ENCODE measurements around the gene PIP5K1B. TPM values are rescaled to one million over a fixed set of nuclear protein-coding genes. Genes with fewer than 3 reads are reported as not detected.

Gene PIP5K1B
- total and polyA plus RNA-seq, 2 experiments from 2014 or later, result 1.3 to 2.8 TPM

DNA sequence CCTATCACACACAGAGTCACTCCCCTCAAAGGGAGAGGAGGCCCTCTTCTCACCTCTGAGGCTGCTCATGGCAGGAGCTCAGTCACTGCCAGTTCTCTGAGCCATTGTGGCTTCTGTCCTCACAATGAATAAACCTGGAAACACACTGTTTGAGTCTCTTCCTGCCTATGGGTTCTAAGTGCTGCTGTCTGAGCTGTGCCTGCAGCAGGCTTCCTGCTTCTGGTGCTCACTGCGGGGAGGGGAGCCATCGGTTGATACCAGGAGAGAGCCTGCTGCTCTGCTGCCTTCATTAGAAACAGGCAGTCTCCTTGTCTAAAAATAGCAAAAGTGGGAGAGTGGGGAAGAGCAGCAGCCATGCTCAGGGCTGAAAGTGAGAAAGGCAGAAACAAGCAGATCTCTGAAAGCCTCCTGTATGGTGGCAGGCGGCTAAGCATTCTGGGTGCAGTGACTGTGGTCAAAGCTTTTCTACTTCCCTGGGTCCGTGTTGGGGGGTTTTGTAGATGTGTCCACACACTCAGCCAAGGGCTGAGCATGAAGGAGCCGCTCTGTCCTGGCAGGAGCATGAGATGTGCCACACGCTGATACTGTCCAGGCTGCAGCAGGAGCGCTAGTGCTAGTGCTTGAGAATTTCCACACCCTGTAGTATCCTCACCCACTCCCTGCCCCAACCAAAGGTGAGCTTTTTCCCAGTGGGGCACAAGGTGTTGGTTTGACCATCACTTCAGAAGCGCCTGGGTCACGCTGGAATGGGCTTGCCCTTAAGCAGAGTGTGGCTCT is 274.7 kb downstream of the PIP5K1B start:
- TF ChIP-seq ZNF114 (CRISPR knock-in tag; IDR thresholded peaks at IDR 0.05) (no peak), EZH2 (IDR thresholded peaks at IDR 0.05; ENCODE audit: low read depth, unreplicated experiment) (no peak), JUNB (IDR thresholded peaks at IDR 0.05; ENCODE audit: unreplicated experiment) (no peak), EZH2phosphoT487 (IDR thresholded peaks at IDR 0.05; ENCODE audit: unreplicated experiment) (no peak), STAT1 (IDR thresholded peaks at IDR 0.05; ENCODE audit: unreplicated experiment) (no peak), ZNF331 (CRISPR knock-in tag; IDR thresholded peaks at IDR 0.05; ENCODE audit: low read depth) (no peak)
- TF ChIP-seq, protein P1, sequence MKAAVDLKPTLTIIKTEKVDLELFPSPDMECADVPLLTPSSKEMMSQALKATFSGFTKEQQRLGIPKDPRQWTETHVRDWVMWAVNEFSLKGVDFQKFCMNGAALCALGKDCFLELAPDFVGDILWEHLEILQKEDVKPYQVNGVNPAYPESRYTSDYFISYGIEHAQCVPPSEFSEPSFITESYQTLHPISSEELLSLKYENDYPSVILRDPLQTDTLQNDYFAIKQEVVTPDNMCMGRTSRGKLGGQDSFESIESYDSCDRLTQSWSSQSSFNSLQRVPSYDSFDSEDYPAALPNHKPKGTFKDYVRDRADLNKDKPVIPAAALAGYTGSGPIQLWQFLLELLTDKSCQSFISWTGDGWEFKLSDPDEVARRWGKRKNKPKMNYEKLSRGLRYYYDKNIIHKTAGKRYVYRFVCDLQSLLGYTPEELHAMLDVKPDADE (IDR thresholded peaks at IDR 0.05), result no peak
- TF ChIP-seq, protein P2, sequence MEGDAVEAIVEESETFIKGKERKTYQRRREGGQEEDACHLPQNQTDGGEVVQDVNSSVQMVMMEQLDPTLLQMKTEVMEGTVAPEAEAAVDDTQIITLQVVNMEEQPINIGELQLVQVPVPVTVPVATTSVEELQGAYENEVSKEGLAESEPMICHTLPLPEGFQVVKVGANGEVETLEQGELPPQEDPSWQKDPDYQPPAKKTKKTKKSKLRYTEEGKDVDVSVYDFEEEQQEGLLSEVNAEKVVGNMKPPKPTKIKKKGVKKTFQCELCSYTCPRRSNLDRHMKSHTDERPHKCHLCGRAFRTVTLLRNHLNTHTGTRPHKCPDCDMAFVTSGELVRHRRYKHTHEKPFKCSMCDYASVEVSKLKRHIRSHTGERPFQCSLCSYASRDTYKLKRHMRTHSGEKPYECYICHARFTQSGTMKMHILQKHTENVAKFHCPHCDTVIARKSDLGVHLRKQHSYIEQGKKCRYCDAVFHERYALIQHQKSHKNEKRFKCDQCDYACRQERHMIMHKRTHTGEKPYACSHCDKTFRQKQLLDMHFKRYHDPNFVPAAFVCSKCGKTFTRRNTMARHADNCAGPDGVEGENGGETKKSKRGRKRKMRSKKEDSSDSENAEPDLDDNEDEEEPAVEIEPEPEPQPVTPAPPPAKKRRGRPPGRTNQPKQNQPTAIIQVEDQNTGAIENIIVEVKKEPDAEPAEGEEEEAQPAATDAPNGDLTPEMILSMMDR (conservative IDR thresholded peaks at IDR 0.05; ENCODE audit: low read depth in 2 of 2), result no peak
- TF ChIP-seq, protein P3, sequence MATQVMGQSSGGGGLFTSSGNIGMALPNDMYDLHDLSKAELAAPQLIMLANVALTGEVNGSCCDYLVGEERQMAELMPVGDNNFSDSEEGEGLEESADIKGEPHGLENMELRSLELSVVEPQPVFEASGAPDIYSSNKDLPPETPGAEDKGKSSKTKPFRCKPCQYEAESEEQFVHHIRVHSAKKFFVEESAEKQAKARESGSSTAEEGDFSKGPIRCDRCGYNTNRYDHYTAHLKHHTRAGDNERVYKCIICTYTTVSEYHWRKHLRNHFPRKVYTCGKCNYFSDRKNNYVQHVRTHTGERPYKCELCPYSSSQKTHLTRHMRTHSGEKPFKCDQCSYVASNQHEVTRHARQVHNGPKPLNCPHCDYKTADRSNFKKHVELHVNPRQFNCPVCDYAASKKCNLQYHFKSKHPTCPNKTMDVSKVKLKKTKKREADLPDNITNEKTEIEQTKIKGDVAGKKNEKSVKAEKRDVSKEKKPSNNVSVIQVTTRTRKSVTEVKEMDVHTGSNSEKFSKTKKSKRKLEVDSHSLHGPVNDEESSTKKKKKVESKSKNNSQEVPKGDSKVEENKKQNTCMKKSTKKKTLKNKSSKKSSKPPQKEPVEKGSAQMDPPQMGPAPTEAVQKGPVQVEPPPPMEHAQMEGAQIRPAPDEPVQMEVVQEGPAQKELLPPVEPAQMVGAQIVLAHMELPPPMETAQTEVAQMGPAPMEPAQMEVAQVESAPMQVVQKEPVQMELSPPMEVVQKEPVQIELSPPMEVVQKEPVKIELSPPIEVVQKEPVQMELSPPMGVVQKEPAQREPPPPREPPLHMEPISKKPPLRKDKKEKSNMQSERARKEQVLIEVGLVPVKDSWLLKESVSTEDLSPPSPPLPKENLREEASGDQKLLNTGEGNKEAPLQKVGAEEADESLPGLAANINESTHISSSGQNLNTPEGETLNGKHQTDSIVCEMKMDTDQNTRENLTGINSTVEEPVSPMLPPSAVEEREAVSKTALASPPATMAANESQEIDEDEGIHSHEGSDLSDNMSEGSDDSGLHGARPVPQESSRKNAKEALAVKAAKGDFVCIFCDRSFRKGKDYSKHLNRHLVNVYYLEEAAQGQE (IDR thresholded peaks at IDR 0.05; ENCODE audit: unreplicated experiment), result no peak
- no peak overlapping the region for H3K4me3 Mint-ChIP-seq
- peaks cover 13% of the 10 kb centered on the region for H3K9me3 Mint-ChIP-seq
- Histone ChIP-seq H3K27ac (ENCODE audit: low read depth) (no peak overlapping the region), H3K4me1 (ENCODE audit: insufficient read depth) (peaks cover 21% of the 10 kb centered on the region), H3K79me2 (replicated peaks; ENCODE audit: insufficient read depth) (no peaks in the 10 kb centered on the region), H3F3A (replicated peaks; ENCODE audit: low read depth) (no peaks in the 10 kb centered on the region; the same call in 1 of the 2 replicates), H2AFZ (peak overlapping the region; percentile 81), H3K4me3 (no peak overlapping the region), H3K27me3 (ENCODE audit: insufficient read depth) (no peaks in the 10 kb centered on the region), H3K36me3 (ENCODE audit: insufficient read depth) (no peaks in the 10 kb centered on the region), H3K4me2 (no peak overlapping the region), H4K20me1 (replicated peaks; ENCODE audit: insufficient read depth) (no peaks in the 10 kb centered on the region), H3K9me2 (ENCODE audit: insufficient read depth) (0 out of 2 replicates have a peak, but pooled peaks cover 3% of the 10 kb centered on the region)
- DNase-seq (ENCODE audit: low spot score), result no peak
- peaks cover 17% of the 10 kb centered on the region; the same call in 2 of the 3 replicates for H3K36me3 Mint-ChIP-seq (ENCODE audit: low read depth)
- no peaks in the 10 kb centered on the region for H3K27me3 Mint-ChIP-seq (ENCODE audit: insufficient read depth, low read depth, poor library complexity)
- H3K4me1 Mint-ChIP-seq, result peaks cover 30% of the 10 kb centered on the region
- peak; percentile 63 for ATAC-seq
- H3K27ac Mint-ChIP-seq, result peak overlapping the region; percentile 74

Measured in GM23338 (cell line).